Fibroblast of skin of back (primary cell): ENCODE results near the gene PROKR2. TPM values are rescaled to one million over a fixed set of nuclear protein-coding genes. Genes with fewer than 3 reads are reported as not detected.
A peak's percentile ranks its signal among the peaks of the same experiment; 100 is the strongest.

ENCODE experiments used
- DNase-seq: peaks from one replicate; pipeline ENCODE4 v3.0.0-alpha.2; 2013
- polyA plus RNA-seq, 2 experiments: library from polyadenylated mRNA; unstranded; fragments of 120-200 nt; gene quantifications; one replicate each; pipeline ENCODE4 v1.2.1, GENCODE V29; 2013; ENCODE audit not compliant: insufficient read length in 2 of 2

PROKR2 gene
- polyA plus RNA-seq (2013, experiment 1 of 2; ENCODE audit: insufficient read length): not detected
- polyA plus RNA-seq (2013, experiment 2 of 2; ENCODE audit: insufficient read length): not detected

DNA sequence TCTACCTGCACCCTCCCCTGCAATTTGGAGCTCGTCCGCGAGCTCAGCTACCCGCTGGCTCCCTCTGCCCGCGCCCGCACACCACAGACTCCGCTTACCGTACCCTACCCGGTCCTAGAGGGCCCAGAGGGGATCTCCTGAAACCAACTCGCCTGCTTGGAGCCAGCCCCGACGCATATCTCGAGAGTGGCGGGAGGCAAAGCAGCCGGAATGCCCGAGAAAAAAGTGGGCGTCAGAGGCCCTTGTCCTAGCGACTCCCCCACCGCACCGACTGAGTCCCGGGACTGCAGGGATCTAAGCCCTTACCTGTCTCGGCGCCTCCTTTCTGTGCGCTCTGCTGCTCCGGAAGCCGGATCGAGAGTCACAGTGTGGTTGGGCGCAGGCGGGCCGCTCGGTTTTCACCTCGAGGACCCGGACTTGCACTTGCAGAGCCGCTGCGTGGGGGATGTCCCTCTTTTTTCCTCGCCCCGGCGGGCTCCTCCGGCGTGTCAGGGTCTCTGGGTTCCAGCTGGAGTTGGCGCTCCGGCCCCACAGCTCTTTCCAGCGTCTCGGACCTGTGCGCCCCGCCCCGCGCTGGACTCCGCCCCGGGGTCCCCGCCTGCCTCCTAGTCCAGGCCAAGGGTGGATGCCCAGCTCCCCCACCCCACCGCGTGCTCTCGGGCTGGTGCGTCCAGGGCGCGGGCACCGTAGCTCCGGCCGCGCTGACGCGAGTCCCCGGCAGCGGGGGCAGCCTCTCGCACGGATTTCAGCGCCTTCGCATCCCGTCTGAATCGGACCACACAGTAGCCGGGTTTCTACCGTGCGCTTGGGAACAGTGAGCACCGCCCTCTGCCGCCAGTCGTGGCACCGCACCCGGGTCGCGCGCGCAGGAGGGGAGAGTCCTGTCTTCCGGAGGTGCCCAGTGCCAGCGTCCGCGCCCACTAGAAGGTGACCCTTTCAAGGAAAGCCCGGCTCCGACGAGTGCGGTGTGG is at the start of gene PROKR2:
TSS of gene PROKR2 (minus strand) at position 767 of the 971 bp plus-strand sequence. CDS start 2,585 bp downstream, outside the sequence.
- DNase-seq: no peak

DNA sequence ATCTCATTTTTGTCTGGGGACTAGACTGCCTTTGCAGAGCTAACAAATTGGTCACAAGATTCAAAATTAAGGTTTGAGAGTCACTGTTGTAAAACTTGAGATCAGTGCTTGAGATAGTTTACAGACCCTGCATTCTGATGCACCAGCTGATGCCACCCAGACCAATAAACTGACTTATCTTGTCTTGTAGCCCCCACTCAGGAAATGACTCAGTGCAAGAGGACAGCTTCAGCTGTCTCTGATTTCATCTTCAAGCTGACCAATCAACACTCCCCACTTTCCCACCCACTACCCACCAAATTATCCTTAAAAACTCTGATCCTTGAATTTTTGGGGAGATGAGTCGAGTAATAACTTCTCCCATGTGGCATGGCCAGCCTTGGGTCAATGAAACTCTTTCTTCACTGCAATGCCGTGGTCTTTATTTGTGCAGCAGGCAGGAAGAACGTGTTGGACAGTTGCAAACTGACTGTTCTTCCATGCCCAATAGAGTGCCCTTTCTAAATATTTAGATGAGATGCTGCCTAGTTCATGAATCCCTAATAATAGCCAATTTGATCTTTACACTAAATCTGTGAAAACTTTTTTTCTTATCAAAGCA is 48.3 kb upstream of the PROKR2 start:
- DNase-seq: peak; percentile 18

DNA sequence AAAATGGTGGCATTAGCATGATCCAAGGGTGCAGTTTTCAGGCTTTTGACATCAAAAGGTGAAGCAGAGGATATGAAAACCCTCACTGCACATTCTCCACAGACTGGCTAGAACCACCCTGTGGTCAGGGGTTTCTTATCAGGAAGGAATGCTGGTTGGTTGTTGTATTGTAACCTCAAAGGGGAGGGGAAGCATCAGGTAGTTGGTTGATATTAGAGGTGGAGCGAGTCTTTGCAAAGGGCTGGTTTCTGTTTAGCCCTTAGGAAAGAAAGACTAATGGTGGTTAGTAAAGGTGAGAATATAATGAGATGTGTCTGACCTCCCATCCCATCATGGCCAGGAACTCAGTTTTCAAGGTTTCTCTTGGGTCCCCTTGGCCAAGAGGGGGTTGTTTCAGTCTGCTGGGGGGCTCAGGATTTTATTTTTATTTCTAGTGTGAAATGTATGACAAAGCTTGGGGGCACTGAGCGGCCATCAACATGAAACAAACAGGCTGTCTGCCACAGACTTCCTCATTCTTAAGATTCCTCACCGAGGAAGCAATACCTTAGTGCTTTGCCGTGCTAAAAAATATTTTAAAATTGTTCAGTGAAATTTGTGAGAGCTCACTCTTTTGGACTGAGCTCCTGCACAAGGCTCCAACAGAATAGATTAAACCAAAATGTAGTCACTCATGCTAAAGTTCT is 47.5 kb upstream of the PROKR2 start:
- no peak for DNase-seq

DNA sequence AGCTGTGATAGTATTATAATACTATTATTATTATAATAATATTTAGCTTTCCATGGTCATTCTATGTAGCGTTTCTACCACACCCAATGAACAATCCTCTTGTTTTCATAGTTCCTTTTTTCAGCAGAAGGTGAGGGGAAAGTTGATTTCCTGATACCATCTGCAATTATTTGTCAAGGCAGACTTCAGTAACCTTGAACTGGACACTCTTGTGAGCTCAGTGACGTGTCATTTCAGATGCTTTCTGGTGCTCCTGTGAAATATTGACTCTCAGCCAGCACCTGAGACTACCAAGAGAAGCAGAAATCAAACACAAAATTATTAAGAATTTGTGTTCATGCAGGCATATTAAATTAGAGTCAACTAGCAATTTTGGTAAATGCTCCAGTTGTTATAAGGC is 46.0 kb upstream of the PROKR2 start:
- no peak for DNase-seq

- no peak for DNase-seq
Measured at GRCh38 chr20:5361176-5361575, 44.4 kb upstream of the PROKR2 start.

GRCh38 chr20:5357946-5358345 is 41.2 kb upstream of the PROKR2 start:
- DNase-seq: no peak

DNA sequence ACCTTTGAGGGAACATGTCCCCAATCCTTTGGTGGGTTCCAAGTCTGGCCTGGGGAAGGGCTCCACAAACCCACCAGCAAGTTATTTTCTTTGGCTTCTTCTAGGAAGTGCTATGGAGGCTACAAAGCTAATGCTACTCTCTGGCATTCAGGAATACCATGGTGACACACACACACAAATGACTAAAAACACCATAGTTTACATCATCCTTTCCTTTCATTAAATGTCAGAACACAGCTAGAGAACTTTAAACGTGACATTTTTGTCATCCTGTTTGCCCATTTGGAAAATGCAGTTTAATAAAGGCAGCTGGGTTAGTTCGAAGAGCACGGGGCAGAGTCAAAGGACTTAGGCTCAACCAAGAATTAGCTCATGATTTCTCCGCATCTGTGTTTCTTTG is 40.2 kb upstream of the PROKR2 start:
- no peak for DNase-seq

DNA sequence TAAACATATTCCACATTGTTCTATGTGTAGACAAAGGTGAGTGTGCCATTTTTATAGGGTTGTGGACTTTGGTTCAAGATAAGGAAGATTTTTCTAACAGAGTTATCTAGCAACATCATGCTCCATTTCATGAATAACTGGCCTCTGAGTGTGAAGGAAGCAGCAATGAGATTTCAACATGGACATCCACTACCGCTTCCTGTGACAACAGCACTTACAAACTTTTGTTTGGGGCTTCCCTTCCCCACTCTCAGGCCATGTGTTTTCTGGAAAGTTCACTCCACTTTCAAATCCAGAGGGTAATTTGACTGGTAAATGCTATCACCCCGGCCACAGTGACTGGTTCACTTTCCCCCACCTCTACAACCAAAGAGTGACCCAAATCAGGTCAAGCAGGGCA is 38.1 kb upstream of the PROKR2 start:
- no peak for DNase-seq

GRCh38 chr20:5353624-5354496 is 37.1 kb upstream of the PROKR2 start:
- peak; percentile 54 for DNase-seq

- no peak for DNase-seq
Measured at GRCh38 chr20:5349448-5349847, 32.7 kb upstream of the PROKR2 start.

- DNase-seq: no peak
Measured at GRCh38 chr20:5342021-5342420, 25.3 kb upstream of the PROKR2 start.

- DNase-seq: no peak
Measured at GRCh38 chr20:5331340-5331739, 14.6 kb upstream of the PROKR2 start.

GRCh38 chr20:5328268-5328667 is 11.5 kb upstream of the PROKR2 start:
- no peak for DNase-seq

DNA sequence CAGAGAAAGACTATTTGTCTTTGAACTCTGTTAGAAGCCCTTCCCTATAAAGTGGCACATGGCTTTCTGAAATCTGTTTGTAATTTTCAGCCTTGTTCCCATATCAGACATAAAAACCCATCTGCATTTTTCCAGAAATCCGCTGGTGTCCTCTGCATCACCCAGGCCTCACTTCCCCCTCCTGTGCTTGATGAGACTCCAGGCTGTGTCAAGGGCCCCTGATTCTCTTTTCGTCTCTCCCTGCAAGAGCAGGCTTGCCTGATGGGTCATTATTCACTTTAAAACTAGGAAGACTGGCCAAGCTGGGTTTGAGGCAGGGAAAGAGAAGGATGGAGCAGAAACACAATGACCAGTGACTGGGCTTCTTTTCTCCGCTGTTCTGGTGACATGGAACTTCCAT is 10.6 kb upstream of the PROKR2 start:
- no peak for DNase-seq

GRCh38 chr20:5315807-5316187 is 957 bp downstream of the PROKR2 start:
- DNase-seq: no peak

- no peak for DNase-seq
Measured at GRCh38 chr20:5313916-5314315, 2.8 kb downstream of the PROKR2 start.

GRCh38 chr20:5312518-5312917 is 4.2 kb downstream of the PROKR2 start:
- DNase-seq: no peak

DNA sequence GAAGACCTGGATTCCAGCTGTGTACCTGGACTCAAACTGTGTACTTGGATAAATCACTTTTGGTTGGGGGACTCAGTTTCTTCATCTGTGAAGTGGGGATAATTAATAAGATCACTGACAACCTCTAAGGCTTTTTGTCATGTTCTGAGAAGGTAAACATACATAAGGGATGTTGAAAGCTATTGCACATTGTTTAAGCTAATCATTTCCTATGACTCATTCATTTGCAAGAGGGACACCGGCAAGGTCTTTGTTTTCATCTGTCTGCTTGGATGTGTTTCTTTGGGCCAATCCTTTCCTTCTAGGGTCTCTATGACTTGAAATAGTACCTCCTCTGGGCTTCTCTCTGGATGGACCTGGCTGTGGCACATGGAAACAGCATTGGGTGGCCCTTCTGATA is 6.8 kb downstream of the PROKR2 start:
- no peak for DNase-seq

GRCh38 chr20:5298811-5299210 is 17.9 kb downstream of the PROKR2 start:
- DNase-seq: no peak

DNA sequence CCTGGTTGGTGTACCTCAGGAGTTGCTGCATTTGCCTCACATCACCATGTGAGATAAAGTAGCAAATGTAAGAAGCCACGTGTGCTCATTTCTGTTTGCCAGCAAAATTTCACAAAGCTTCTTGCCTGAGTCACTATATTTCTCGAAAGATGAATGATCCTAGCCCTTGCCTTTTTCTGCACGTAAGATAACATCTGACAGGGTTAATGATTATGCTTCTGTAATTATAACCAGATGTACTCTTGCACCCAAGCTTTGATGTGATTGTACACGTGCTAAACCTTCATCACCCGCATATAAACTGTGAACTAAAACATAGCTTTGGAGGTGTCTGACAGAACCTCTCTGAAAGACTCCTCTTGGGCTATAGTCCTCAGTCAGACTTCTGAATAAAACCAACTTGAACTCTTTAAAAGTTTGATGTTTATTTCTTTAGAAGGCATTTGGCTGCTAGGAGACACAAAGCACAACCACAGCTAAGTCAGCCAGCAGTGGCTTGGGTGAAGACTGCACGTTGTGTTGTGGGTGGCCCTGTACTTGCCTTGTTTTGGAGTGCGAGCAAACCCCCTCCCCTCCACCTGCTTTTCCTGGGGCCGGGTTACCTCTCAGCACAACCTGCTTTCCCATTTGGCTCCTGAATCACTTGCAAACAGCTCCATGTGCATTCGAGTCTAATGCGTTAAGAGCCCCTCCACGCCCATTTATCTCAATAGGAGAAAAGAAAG is 19.3 kb downstream of the PROKR2 start:
- DNase-seq: no peak

DNA sequence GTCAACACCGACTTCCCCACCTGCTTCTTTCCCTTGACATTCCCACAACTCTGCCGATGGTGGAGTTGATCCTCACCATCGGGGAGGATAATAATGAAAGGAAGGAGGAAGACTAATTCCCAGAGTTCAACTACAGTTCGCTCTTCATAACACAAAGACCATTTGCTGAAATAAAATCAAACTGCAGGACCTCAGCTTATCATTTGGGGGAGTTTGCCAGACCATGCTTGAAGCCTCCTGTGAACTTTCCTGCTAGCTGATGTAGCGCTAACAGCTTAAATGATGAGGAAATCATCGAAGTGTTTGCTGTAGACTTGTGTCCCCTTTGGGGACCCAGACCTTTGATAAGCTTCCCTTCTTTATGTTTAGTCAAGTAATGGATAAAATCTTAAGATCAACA is 26.2 kb downstream of the PROKR2 start:
- no peak for DNase-seq

DNA sequence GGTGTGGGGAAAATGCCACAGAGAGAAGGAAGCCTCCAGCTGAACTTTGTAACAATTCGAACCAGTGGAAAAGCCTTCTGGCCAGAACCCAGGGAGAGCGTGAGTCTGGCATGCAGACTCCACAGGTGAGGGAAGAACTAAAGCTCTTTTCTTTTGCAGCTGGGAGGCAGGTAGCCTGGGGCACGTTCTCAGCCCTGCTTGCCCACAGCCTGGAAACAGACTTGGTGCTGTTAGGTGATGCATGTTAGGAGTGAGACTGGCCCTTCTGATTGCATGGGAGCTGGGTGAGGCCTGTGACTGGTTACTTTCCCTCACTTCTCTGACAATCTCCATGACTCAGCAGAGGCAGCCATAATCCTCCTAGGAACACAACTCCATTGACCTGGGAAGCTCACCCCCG is 34.2 kb downstream of the PROKR2 start:
- DNase-seq: no peak
